GM12875 (cell line): ENCODE data around the gene PCDH15.

ENCODE experiments used
- H3K4me3 ChIP-seq: one replicate; pipeline ENCODE4 v1.5.1; 2011; ENCODE audit warnings: low read depth, low read length, control low read depth
- TF ChIP-seq, protein P1 (sequence below): IDR thresholded peaks from 2 replicates; pipeline ENCODE4 v1.5.1; 2011; ENCODE audit warnings: low read depth, mild to moderate bottlenecking, control low read depth, inconsistent platforms, low read length, moderate library complexity, borderline replicate concordance; ENCODE audit not compliant: insufficient read depth

PCDH15 gene

GRCh38 chr10:53841483-53842145 is 959.4 kb downstream of the PCDH15 start:
- TF ChIP-seq, protein P1, sequence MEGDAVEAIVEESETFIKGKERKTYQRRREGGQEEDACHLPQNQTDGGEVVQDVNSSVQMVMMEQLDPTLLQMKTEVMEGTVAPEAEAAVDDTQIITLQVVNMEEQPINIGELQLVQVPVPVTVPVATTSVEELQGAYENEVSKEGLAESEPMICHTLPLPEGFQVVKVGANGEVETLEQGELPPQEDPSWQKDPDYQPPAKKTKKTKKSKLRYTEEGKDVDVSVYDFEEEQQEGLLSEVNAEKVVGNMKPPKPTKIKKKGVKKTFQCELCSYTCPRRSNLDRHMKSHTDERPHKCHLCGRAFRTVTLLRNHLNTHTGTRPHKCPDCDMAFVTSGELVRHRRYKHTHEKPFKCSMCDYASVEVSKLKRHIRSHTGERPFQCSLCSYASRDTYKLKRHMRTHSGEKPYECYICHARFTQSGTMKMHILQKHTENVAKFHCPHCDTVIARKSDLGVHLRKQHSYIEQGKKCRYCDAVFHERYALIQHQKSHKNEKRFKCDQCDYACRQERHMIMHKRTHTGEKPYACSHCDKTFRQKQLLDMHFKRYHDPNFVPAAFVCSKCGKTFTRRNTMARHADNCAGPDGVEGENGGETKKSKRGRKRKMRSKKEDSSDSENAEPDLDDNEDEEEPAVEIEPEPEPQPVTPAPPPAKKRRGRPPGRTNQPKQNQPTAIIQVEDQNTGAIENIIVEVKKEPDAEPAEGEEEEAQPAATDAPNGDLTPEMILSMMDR = no peak
- H3K4me3 ChIP-seq = no peak overlapping the region

- no peak overlapping the region for H3K4me3 ChIP-seq
- TF ChIP-seq, protein P1 = no peak
Observed at GRCh38 chr10:53840653-53841052, 960.4 kb downstream of the PCDH15 start.

DNA sequence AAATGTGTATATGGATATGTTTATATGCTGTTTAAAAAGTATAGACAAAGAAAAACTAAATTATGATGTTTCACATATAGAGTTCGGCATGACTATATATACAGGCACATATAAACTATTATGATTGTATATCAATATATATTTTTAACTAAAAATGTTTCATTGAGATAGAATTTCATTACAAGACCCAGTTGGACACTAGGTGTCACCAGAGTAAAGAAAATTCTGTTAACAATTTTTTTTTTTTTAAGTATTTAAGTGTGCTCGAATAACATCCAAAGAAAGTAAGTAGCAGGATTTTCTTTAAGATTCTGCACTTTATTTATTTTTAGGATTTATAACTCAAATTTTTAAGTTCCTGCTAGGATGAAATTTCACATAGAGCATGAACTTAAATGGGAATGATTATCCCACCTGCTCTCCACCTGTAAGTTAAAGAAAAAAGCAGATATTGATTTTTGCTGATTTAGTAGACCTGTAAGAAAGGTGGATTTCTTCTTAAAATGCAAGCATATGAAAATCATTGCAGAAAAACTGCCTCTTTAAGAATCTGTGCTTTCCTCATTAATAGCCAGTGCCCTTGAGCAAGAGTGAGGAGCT is 961.5 kb downstream of the PCDH15 start:
- TF ChIP-seq, protein P1 = no peak
- H3K4me3 ChIP-seq = no peak overlapping the region

GRCh38 chr10:53836638-53837037 is 964.4 kb downstream of the PCDH15 start:
- TF ChIP-seq, protein P1 = no peak
- no peak overlapping the region for H3K4me3 ChIP-seq

DNA sequence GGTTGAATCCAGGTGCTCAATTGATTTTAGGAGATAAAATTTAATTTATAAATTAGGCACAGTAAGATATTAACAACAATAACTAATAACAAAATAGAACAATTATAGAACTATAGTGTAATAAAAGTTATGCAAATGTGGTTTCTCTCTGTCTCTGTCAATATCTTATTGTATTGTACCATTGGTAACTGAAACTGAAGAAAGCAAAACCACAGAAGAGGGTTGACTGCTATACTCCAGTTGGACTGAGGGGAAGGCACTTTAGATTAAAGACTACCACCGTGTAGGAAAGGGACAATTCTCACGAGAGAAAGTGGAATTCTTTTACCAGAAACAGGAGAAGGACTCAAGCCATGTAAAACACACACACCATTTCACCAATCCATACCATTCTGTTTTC is 967.1 kb downstream of the PCDH15 start:
- TF ChIP-seq, protein P1 = no peak
- no peak overlapping the region for H3K4me3 ChIP-seq

- H3K4me3 ChIP-seq = no peak overlapping the region
- TF ChIP-seq, protein P1 = no peak
Observed at GRCh38 chr10:53827261-53827660, 973.8 kb downstream of the PCDH15 start.
